Vagina (tissue), 2 donors: ENCODE measurements around the gene SERPINE3.

ENCODE experiments used
- POLR2A ChIP-seq, 2 donors: fragments of 450-650 bp; IDR thresholded peaks; one replicate each; pipeline ENCODE4 v1.6.1; 2017; ENCODE audit warnings: antibody characterized with exemption in 2 of 2, mild to moderate bottlenecking in 2 of 2, moderate library complexity in 2 of 2
- POLR2AphosphoS5 ChIP-seq, 2 donors: sonication (generic); formaldehyde crosslinking; IDR thresholded peaks; one replicate each; pipeline ENCODE4 v1.9.0; 2017; ENCODE audit warnings: antibody characterized with exemption in 2 of 2, mild to moderate bottlenecking in 2 of 2, low read depth in 1 of 2; ENCODE audit not compliant: insufficient read depth in 1 of 2
- TF ChIP-seq, protein P1 (sequence below), 3 experiments: fragments of 450-650 bp in 2 of 3; fragments of 200-600 bp in 1 of 3; sonication (generic) in 1 of 3; IDR thresholded peaks; one replicate each; pipeline ENCODE4 v1.5.1; 2017 to 2019; ENCODE audit warnings: antibody characterized with exemption in 3 of 3, mild to moderate bottlenecking in 2 of 3, moderate library complexity in 2 of 3

DNA sequence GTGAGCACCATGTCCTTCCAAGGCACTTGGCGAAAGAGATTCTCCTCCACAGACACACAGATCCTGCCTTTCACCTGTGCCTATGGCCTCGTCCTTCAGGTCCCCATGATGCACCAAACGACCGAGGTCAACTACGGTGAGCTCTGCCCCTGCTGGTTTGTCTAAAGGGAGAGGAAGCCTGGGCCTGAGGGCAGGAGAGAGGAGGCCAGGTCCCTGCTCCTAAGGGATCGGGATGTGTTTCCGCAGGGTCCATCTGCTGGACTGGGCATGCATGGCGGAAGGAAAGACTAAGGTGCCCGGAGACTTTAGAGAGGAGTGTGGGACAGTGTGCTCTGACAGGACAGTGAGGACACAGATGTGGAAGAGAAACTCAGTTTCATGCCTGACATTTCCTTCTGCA, 7.6 kb downstream of the SERPINE3 start:
- TF ChIP-seq, protein P1, sequence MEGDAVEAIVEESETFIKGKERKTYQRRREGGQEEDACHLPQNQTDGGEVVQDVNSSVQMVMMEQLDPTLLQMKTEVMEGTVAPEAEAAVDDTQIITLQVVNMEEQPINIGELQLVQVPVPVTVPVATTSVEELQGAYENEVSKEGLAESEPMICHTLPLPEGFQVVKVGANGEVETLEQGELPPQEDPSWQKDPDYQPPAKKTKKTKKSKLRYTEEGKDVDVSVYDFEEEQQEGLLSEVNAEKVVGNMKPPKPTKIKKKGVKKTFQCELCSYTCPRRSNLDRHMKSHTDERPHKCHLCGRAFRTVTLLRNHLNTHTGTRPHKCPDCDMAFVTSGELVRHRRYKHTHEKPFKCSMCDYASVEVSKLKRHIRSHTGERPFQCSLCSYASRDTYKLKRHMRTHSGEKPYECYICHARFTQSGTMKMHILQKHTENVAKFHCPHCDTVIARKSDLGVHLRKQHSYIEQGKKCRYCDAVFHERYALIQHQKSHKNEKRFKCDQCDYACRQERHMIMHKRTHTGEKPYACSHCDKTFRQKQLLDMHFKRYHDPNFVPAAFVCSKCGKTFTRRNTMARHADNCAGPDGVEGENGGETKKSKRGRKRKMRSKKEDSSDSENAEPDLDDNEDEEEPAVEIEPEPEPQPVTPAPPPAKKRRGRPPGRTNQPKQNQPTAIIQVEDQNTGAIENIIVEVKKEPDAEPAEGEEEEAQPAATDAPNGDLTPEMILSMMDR (IDR thresholded peaks at IDR 0.05) = no peak
- no peak for TF ChIP-seq POLR2AphosphoS5 (IDR thresholded peaks at IDR 0.05; ENCODE audit: insufficient read depth in 1 of 2, low read depth in 1 of 2)
- TF ChIP-seq POLR2A (IDR thresholded peaks at IDR 0.05) = no peak
